Ovary (tissue), 9 donors: Measurements from ENCODE around the gene GON4L. TPM values are rescaled to one million over a fixed set of nuclear protein-coding genes. Genes with fewer than 3 reads are reported as not detected.
"Not testable (repeated sequence)": the region's sequence is repeated elsewhere in the genome, so short reads cannot be mapped to it uniquely, and the experiment has no call there.

ENCODE experiments used
- DNase-seq, 5 donors: peaks; one replicate each; pipeline ENCODE4 v3.0.0-alpha.2; 2019 to 2020
- H3K27ac ChIP-seq, 2 donors: fragments of 200-600 bp; one replicate each; pipeline versions ENCODE4 v1.5.1 to v1.8.0; 2019 to 2022
- H3K27me3 ChIP-seq: fragments of 200-600 bp; one replicate; pipeline ENCODE4 v1.8.0; 2022
- H3K36me3 ChIP-seq: fragments of 200-600 bp; sonication (generic); one replicate; pipeline ENCODE4 v1.5.1; 2019
- H3K4me1 ChIP-seq: one replicate; pipeline ENCODE4 v1.8.1; 2013; ENCODE audit warnings: mild to moderate bottlenecking, moderate library complexity; ENCODE audit not compliant: insufficient read depth
- H3K4me3 ChIP-seq: fragments of 200-600 bp; sonication (generic); one replicate; pipeline ENCODE4 v1.5.1; 2017
- H3K9me3 ChIP-seq, 2 donors: fragments of 200-600 bp in 1 of 2; sonication (generic) in 1 of 2; one replicate each; pipeline versions ENCODE4 v1.5.1 to v1.8.1; 2013 to 2019; ENCODE audit warnings: mild to moderate bottlenecking in 1 of 2, moderate library complexity in 1 of 2
- CTCF ChIP-seq, 3 donors: fragments of 450-650 bp in 2 of 3; fragments of 200-600 bp in 1 of 3; IDR thresholded peaks; one replicate each; pipeline versions ENCODE4 v1.5.1 to v1.8.0; 2016 to 2022; ENCODE audit warnings: antibody characterized with exemption in 3 of 3, mild to moderate bottlenecking in 1 of 3
- EP300 ChIP-seq: sonication (generic); formaldehyde crosslinking; IDR thresholded peaks from one replicate; pipeline ENCODE4 v1.6.1; 2017; ENCODE audit warnings: antibody characterized with exemption
- POLR2A ChIP-seq: fragments of 450-650 bp; IDR thresholded peaks from one replicate; pipeline ENCODE4 v1.6.1; 2017; ENCODE audit warnings: antibody characterized with exemption, mild to moderate bottlenecking, moderate library complexity
- WGBS, 3 donors: extraction: QIAGEN DNeasy Blood & Tissue Kit in 1 of 3; methylation state at CpG; one replicate each; pipeline versions ENCODE4 v1.1.5 to v1.1.7; 2013 to 2017; 5-methylcytosine and 5-hydroxymethylcytosine counted together
- intact Hi-C, 4 donors: fragments of 100-400 bp; cut with DNase I; formaldehyde crosslinking; loops; one replicate each; pipeline versions ENCODE4 v1.11.0 to v1.15.1; 2022 to 2023
- polyA plus RNA-seq, 2 donors: library from polyadenylated mRNA; stranded (reverse); fragments of 200-250 nt in 1 of 2; fragments of 350-450 nt in 1 of 2; fragmentation: Illumina TruSeq in 1 of 2; extraction: RNeasy Lipid Tissue Mini Kit (QIAGEN cat#74804) in 1 of 2; gene quantifications; one replicate each; pipeline ENCODE4 v1.2.3, GENCODE V29; 2013 to 2014
- small RNA-seq: library from RNA; depleted of rRNA; stranded (forward); fragments of <200 nt; gene quantifications from one replicate; pipeline ENCODE3, GENCODE V24; 2016
- total RNA-seq, 7 donors: library from RNA; depleted of rRNA in 2 of 7; stranded (reverse); fragments of >200 nt in 2 of 7; fragmentation: NEBNext Ultra II Directional in 3 of 7; extraction: Animal tissue kit (Norgen Biotek cat#: 25700) in 3 of 7; gene quantifications; one replicate each; pipeline versions ENCODE4 v1.1.0 to v1.2.4, GENCODE V29; 2016 to 2023
- donor health status: DM: no; HTN: no; CAD: no; lungs with moderate emphysema.
- donor health status: DM: no; HTN: no; CAD: no.
- donor health status: Bipolar disorder and iron deficiency.
- donor health status: DM: yes; HTN: yes; CAD: no.
- donor health status: DM: no; HTN: no; CAD: no.
- donor health status: DM: yes; HTN: yes; CAD: no.

The GON4L gene
- total and polyA plus RNA-seq, 9 donors = 16.0 to 57.5 (median 39.5) TPM

GRCh38 chr1:155706139-155706538, 150.9 kb downstream of the GON4L start:
- 91 to 93% (median 91%) methylated on average over 5 of the region's 5 CpGs for WGBS, 3 donors
- TF ChIP-seq EP300 (no peak), POLR2A (no peak), CTCF (IDR thresholded peaks at IDR 0.05) (no peak)
- intact Hi-C loops = no loop called here

GRCh38 chr1:155704414-155704813, 152.6 kb downstream of the GON4L start:
- H3K4me3 ChIP-seq, DNase-seq, H3K4me1 ChIP-seq, H3K9me3 ChIP-seq, H3K27me3 ChIP-seq, H3K36me3 ChIP-seq, H3K27ac ChIP-seq, intact Hi-C loops: not testable (repeated sequence)
- 91 to 95% (median 93%) methylated on average over 4 to 5 of the region's 5 CpGs for WGBS, 3 donors

More at GRCh38 chr1:155706139-155706538, 150.9 kb downstream of the GON4L start:
- no peak overlapping the region for H3K27ac ChIP-seq
- no peaks in the 10 kb centered on the region for H3K4me1 ChIP-seq
- H3K36me3 ChIP-seq = no peaks in the 10 kb centered on the region
- DNase-seq = no peak
- no peaks in the 10 kb centered on the region for H3K9me3 ChIP-seq
- no peaks in the 10 kb centered on the region for H3K27me3 ChIP-seq
- H3K4me3 ChIP-seq = no peak overlapping the region

GRCh38 chr1:155703216-155703615, 153.8 kb downstream of the GON4L start:
- intact Hi-C loops = no loop called here
- no peak overlapping the region for H3K4me3 ChIP-seq
- no peaks in the 10 kb centered on the region for H3K27me3 ChIP-seq
- no peaks in the 10 kb centered on the region for H3K36me3 ChIP-seq
- DNase-seq = no peak
- TF ChIP-seq EP300 (no peak), POLR2A (no peak), CTCF (IDR thresholded peaks at IDR 0.05) (no peak)
- 87 to 91% (median 90%) methylated on average over 6 of the region's 6 CpGs for WGBS, 3 donors
- H3K27ac ChIP-seq = no peak overlapping the region
- H3K9me3 ChIP-seq = no peaks in the 10 kb centered on the region
- H3K4me1 ChIP-seq = no peaks in the 10 kb centered on the region

- H3K9me3 ChIP-seq, intact Hi-C loops, H3K4me1 ChIP-seq, H3K27ac ChIP-seq, H3K36me3 ChIP-seq, H3K4me3 ChIP-seq, H3K27me3 ChIP-seq, DNase-seq: not testable (repeated sequence)
- WGBS, 3 donors = 70 to 86% (median 77%) methylated on average over 2 of the region's 2 CpGs
Observed at GRCh38 chr1:155701675-155702074, 155.3 kb downstream of the GON4L start.

Small RNA genes lying within 50 kb of the gene (small RNA-seq; reads per million reads assigned to genes)
- gene RF00015 = not detected

Other genes starting within 250 kb of the GON4L start
- 10 to 100 TPM; 13.8 to 96.2 (median 51.5) TPM for gene MSTO1, start 247.0 kb downstream of the GON4L start, total RNA-seq
- gene MSTO1, start 247.0 kb downstream of the GON4L start, polyA plus RNA-seq = 10 to 100 TPM; 26.2 to 38.9 TPM
- gene YY1AP1, start 168.4 kb downstream of the GON4L start, total RNA-seq = 100 to 1,000 TPM in 5 of 7 donors, 10 to 100 TPM in 2; 86.3 to 156 (median 106) TPM
- 100 to 1,000 TPM in 1 of 2 donors, 10 to 100 TPM in 1; 43.4 to 101 TPM for gene YY1AP1, start 168.4 kb downstream of the GON4L start, polyA plus RNA-seq
- 100 to 1,000 TPM in 1 of 7 donors, 10 to 100 TPM in 6; 56.9 to 140 (median 61.4) TPM for gene DAP3, start 168.1 kb downstream of the GON4L start, total RNA-seq
- gene DAP3, start 168.1 kb downstream of the GON4L start, polyA plus RNA-seq = 100 to 1,000 TPM in 1 of 2 donors, 10 to 100 TPM in 1; 43.7 to 128 TPM
- 10 to 100 TPM; 10.1 to 27.9 (median 19.7) TPM for gene SYT11, start 2.4 kb upstream of the GON4L start, total RNA-seq
- 10 to 100 TPM; 12.5 to 48.9 TPM for gene SYT11, start 2.4 kb upstream of the GON4L start, polyA plus RNA-seq
- gene RIT1, start 54.1 kb upstream of the GON4L start, total RNA-seq = 10 to 100 TPM; 10.9 to 26.9 (median 23.0) TPM
- gene RIT1, start 54.1 kb upstream of the GON4L start, polyA plus RNA-seq = 10 to 100 TPM in 1 of 2 donors, 1 to 10 TPM in 1; 8.6 to 20.2 TPM
- 10 to 100 TPM; 38.1 to 61.1 (median 46.4) TPM for gene KHDC4, start 77.2 kb upstream of the GON4L start, total RNA-seq
- gene KHDC4, start 77.2 kb upstream of the GON4L start, polyA plus RNA-seq = 10 to 100 TPM; 35.4 to 47.1 TPM
- gene RXFP4, start 84.4 kb upstream of the GON4L start, total RNA-seq = not detected
- not detected for gene RXFP4, start 84.4 kb upstream of the GON4L start, polyA plus RNA-seq
- gene ARHGEF2, start 121.3 kb upstream of the GON4L start, total RNA-seq = 100 to 1,000 TPM in 1 of 7 donors, 10 to 100 TPM in 6; 41.0 to 221 (median 63.3) TPM
- gene ARHGEF2, start 121.3 kb upstream of the GON4L start, polyA plus RNA-seq = 100 to 1,000 TPM in 1 of 2 donors, 10 to 100 TPM in 1; 36.3 to 108 TPM
- gene SSR2, start 163.7 kb upstream of the GON4L start, total RNA-seq = 100 to 1,000 TPM; 261 to 496 (median 272) TPM
- gene SSR2, start 163.7 kb upstream of the GON4L start, polyA plus RNA-seq = 100 to 1,000 TPM; 465 to 601 TPM
- gene UBQLN4, start 196.6 kb upstream of the GON4L start, total RNA-seq = 10 to 100 TPM; 14.2 to 38.0 (median 26.6) TPM
- gene UBQLN4, start 196.6 kb upstream of the GON4L start, polyA plus RNA-seq = 10 to 100 TPM; 16.3 to 33.9 TPM
- gene LAMTOR2, start 197.6 kb upstream of the GON4L start, total RNA-seq = 10 to 100 TPM; 20.1 to 66.1 (median 24.9) TPM
- 10 to 100 TPM; 20.1 to 41.2 TPM for gene LAMTOR2, start 197.6 kb upstream of the GON4L start, polyA plus RNA-seq
- 10 to 100 TPM in 1 of 7 donors, 1 to 10 TPM in 4, under 1 TPM in 2; 0.45 to 38.6 (median 3.5) TPM for gene RAB25, start 203.9 kb upstream of the GON4L start, total RNA-seq
- gene RAB25, start 203.9 kb upstream of the GON4L start, polyA plus RNA-seq = under 1 TPM in 1 of 2 donors, not detected in 1; 0.28 TPM
- gene MEX3A, start 225.3 kb upstream of the GON4L start, total RNA-seq = 10 to 100 TPM in 4 of 7 donors, 1 to 10 TPM in 3; 3.5 to 12.4 (median 10.2) TPM
- gene MEX3A, start 225.3 kb upstream of the GON4L start, polyA plus RNA-seq = 1 to 10 TPM; 5.6 to 6.6 TPM